OCI-LY7 (cell line): ENCODE data around the gene RIN1.

Experiments used
- EZH2phosphoT487 ChIP-seq: fragments of 200-600 bp; sonication (generic); IDR thresholded peaks from 2 replicates; pipeline ENCODE4 v1.6.1; 2018; ENCODE audit warnings: low read depth, borderline replicate concordance, mild to moderate bottlenecking, mixed run types, antibody characterized with exemption, low read length, moderate library complexity, mixed read lengths
- TF ChIP-seq, protein P1 (sequence below): fragments of 200-600 bp; sonication (generic); conservative IDR thresholded peaks from 2 replicates; pipeline ENCODE4 v1.5.1; 2014; ENCODE audit warnings: mild to moderate bottlenecking, antibody characterized with exemption, low read length, moderate library complexity, mixed read lengths

DNA sequence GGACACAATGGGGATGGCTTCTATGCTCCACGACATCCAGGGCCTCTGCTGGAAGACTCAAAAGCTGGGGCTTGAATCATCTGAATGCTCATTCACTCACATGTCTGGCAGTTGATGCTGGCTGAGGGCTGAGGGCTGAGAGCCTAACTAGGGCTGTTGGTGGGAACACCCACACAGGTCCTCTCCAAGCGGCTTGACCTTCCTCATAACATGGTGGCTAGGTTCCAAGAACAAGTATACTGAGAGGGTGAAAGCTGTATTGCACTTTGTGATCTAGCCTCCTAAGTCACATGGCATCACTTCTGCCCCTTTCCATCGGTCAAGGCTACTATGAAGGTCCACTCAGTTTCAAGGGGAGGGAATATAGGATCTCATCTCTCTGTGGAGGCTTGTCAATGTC, 37.0 kb downstream of the RIN1 start:
- TF ChIP-seq, protein P1, sequence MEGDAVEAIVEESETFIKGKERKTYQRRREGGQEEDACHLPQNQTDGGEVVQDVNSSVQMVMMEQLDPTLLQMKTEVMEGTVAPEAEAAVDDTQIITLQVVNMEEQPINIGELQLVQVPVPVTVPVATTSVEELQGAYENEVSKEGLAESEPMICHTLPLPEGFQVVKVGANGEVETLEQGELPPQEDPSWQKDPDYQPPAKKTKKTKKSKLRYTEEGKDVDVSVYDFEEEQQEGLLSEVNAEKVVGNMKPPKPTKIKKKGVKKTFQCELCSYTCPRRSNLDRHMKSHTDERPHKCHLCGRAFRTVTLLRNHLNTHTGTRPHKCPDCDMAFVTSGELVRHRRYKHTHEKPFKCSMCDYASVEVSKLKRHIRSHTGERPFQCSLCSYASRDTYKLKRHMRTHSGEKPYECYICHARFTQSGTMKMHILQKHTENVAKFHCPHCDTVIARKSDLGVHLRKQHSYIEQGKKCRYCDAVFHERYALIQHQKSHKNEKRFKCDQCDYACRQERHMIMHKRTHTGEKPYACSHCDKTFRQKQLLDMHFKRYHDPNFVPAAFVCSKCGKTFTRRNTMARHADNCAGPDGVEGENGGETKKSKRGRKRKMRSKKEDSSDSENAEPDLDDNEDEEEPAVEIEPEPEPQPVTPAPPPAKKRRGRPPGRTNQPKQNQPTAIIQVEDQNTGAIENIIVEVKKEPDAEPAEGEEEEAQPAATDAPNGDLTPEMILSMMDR = no peak
- TF ChIP-seq EZH2phosphoT487 = no peak
